Epithelial cell of proximal tubule (primary cell): ENCODE data around the gene ERC1. TPM values are rescaled to one million over a fixed set of nuclear protein-coding genes. Genes with fewer than 3 reads are reported as not detected.

Experiments used
- DNase-seq: peaks from one replicate; pipeline ENCODE4 v3.0.0-alpha.2; 2011; ENCODE audit warnings: low read depth
- H3K4me3 ChIP-seq: 2 replicates; pipeline ENCODE4 v1.5.1; 2011; ENCODE audit warnings: low read depth, mild to moderate bottlenecking, low read length
- CTCF ChIP-seq: conservative IDR thresholded peaks from 2 replicates; pipeline ENCODE4 v1.5.1; 2012; ENCODE audit warnings: low read depth, mild to moderate bottlenecking, low read length
- total RNA-seq: library from RNA; depleted of rRNA; stranded (reverse); fragments of >200 nt; gene quantifications from 2 replicates; pipeline ENCODE4 v1.2.3, GENCODE V29; 2015

The ERC1 gene
- total RNA-seq, 1 donor from 2014 or later = 16.5 TPM

DNA sequence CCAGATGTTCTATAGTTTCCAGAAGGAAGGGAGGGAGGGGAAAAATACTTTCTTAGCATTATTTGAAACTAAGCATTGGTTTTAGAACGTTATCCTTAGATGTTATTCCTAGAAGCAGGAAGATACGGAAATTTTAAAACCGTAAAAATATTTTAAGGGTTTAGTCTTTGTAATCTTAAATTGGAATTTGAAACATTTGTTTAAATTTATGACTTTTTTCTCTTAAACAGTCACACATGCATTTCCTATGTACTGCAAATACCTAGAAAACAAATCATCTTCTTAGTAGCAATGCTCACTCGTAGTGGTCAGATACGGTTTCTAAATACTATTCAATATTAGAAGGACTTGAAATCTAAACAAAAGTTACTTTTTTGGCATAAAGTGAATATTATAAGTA, 282.0 kb downstream of the ERC1 start:
- no peak for TF ChIP-seq CTCF
- H3K4me3 ChIP-seq = no peak overlapping the region
- no peak for DNase-seq

DNA sequence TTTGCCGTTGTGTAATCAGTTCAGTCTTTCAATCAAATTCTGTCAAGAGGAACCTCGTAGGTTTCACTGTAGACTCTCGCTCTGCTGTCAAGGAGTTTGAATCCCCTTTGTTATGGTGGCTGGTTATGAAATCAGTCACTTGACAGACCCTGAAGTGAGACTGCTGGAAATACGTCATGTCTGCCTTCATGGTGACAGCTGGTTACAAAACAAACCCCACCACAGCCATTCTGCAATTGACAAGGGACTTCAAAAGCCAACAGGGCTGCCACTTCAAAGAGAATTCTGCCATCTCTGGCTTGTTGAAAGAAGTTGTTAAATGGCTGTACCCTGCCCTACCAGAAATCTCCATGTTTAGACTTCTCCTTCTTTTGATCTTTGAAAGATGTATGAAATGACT, 286.9 kb downstream of the ERC1 start:
- H3K4me3 ChIP-seq = no peak overlapping the region
- DNase-seq = no peak
- TF ChIP-seq CTCF = no peak

GRCh38 chr12:1279050-1279449, 288.0 kb downstream of the ERC1 start:
- H3K4me3 ChIP-seq = no peak overlapping the region
- TF ChIP-seq CTCF = no peak
- DNase-seq = no peak

DNA sequence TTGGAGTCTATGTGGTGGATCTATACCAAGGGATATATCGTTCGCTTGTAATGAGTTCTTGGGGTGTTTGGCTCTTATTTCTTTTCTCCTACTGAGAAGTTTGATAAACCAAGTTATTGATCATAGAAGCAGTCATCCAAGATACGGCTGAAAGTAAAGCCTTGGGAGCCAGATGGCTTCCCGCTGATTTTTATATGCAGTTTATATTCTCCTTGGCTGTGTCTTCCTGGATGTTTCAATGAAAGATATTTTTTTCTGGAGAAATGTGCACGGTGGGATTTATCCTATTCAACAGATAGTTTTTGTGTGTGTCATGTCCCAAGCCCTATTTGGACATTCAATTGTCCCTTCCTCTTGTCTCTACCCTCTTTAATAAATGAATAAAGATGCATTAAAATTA, 289.0 kb downstream of the ERC1 start:
- H3K4me3 ChIP-seq = no peak overlapping the region
- no peak for DNase-seq
- no peak for TF ChIP-seq CTCF

- DNase-seq = no peak
- TF ChIP-seq CTCF = no peak
- H3K4me3 ChIP-seq = no peak overlapping the region
Observed at GRCh38 chr12:1281683-1282366, 290.8 kb downstream of the ERC1 start.

- no peak for TF ChIP-seq CTCF
- no peak overlapping the region for H3K4me3 ChIP-seq
- no peak for DNase-seq
Observed at GRCh38 chr12:1282670-1283315, 291.8 kb downstream of the ERC1 start.

DNA sequence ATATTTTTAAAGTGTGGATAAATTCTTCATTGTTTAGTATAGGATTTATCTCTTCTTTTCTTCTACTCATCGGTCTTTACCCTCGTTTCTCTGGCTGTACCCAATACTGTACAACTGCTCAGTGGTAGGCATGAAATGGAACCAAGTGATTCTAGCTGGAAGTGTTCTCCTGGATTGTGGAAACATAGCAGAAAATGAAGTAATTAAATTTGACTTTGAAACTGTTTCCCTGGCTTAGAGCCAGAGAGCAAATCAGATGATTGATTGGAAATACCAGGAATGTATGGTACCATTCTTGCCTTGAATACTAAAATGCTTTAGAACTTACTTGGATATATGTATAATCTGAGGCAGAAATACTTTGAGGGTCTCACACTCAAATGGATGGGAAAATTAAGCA, 292.3 kb downstream of the ERC1 start:
- TF ChIP-seq CTCF = no peak
- no peak overlapping the region for H3K4me3 ChIP-seq
- no peak for DNase-seq
